ENCODE measurements around the gene THAP11.
"Not testable (repeated sequence)": the region's sequence is repeated elsewhere in the genome, so short reads cannot be mapped to it uniquely, and the experiment has no call there.

THAP11 gene

DNA sequence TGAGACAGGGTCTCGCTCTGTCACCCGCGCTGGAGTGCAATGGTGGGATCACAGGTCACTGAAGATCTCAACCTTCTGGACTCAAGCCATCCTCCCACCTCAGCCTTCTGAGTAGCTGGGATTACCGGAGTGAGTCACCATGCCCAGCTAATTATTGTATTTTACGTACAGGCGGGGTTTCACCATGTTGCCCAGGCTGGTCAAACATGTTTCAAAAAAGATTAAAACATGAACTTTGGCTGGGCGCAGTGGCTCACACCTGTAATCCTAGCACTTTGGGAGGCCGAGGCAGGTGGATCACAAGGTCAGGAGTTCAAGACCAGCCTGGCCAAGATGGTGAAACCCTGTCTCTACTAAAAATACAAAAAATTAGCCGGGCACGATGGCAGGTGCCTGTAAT lies 4.9 kb upstream of the THAP11 start:
- not testable (repeated sequence) for DNase-seq

DNA sequence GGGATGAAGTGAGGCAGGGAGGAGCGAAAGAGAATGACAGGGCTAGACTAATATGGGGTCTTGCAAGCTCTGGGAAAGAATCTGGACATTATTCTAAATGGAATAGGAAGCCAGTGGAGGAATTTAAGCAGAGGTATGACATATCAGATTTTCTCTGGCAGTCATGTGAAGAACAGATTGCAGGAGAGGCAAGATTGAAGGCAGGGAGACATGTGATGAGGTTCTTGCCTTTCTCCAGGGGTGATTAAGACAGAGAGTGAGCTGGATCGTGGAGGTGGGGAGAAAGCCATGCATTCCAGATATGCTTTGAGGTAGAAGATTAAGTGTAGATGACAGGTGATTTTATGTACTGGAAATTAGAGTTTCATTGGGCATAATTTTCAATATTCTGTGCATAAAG lies 4.3 kb upstream of the THAP11 start:
- no peak for DNase-seq

DNA sequence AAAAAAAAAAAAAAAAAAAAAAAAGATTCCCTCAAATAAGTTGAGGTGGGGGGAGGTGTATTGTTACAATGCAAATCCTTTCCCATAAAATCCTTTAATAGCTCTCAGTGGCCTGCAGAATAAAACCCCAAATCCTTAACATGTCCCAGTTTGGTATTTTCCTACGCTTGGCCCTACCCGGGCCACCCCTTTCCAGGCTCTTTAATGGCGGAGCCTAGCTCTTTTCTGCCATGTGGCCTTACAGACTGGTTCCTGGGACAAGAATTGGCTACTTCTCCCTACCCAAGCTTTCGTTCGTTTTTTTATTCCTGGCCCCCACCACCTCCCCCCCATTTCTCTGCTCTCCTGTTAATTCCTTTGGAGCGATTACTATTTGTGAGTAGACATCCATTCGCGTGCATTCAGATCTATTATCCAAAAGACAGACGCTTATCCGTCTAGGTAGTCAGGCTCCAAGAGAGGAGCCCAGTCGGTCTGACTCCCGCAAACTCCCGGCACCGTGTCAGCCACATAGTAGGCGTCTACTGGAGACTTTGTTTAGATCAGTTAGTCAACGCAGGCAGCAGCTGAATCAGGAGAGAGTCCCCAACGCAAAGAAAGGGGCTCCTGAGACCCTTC lies 813 bp upstream of the THAP11 start:
- DNase-seq, result no peak

GRCh38 chr16:67842509-67843342 lies 606 bp downstream of the THAP11 start:
- DNase-seq, result peak; percentile 49

- peak; percentile 51 for DNase-seq
These were observed 1.2 kb downstream of the THAP11 start for GRCh38 chr16:67843343-67843765.

DNA sequence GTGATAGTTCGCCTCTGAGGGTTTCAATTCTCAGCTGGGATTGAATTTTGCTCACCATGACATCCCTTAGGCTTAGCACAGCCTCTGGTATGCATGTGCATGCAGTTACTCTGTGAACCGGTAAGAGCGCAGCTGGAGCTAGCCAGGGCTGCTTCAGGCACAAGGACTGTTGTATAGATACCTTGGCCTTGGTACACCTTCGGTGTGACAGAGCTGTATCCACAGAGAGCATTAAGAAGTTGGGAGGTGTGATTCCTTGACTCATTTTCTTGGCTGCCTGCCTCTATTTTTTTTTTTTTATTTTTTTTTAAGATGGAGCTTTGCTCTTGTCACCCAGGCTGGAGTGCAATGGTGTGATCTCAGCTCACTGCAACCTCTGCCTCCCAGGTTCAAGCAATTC lies 2.4 kb downstream of the THAP11 start:
- no peak for DNase-seq

- DNase-seq, result no peak
These were observed 3.4 kb downstream of the THAP11 start for GRCh38 chr16:67845291-67846062.

- DNase-seq, result no peak
These were observed 3.9 kb downstream of the THAP11 start for GRCh38 chr16:67846063-67846319.

DNA sequence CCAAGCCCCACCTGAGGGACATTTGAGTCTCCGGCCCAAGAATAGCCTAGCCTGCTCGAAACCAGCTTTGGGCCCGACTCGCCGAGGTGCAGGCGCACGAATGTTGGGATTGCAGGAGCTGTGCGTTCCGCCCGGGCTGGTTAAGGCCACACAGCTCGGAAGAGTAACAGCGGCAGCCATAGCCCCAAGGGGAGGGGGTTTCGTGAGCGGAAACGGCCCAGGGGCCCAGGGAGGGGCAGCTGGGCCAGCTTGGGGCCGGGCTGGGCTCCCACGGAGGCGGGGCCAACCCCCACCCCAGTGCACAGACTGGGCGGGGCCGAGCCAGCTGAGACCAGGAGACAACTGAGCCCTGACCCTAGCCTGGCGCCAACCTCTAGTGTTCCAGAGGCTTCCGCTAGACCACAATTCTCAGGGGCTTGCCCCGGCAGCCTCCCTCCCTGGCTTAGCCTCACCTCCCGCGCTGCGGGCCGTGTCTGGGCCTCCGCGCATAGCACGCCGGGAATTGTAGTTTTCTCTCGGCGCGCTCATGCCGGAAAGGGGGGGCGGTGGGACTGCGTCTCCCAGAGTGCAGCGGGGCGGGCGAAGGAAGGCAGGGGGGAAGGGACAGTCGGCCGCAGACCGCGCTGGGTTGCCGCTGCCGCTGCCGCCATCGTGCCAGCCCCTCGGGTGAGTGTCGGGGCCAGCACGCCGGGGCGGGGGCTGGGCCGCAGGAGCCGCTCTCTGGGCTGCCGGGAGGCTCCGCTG lies 4.4 kb downstream of the THAP11 start, which contains the start of gene NUTF2:
TSS of gene NUTF2 (plus strand) at position 614 of the 744 bp plus-strand sequence. CDS start 18,198 bp downstream, outside the sequence.
- DNase-seq, result peak; percentile 94

DNA sequence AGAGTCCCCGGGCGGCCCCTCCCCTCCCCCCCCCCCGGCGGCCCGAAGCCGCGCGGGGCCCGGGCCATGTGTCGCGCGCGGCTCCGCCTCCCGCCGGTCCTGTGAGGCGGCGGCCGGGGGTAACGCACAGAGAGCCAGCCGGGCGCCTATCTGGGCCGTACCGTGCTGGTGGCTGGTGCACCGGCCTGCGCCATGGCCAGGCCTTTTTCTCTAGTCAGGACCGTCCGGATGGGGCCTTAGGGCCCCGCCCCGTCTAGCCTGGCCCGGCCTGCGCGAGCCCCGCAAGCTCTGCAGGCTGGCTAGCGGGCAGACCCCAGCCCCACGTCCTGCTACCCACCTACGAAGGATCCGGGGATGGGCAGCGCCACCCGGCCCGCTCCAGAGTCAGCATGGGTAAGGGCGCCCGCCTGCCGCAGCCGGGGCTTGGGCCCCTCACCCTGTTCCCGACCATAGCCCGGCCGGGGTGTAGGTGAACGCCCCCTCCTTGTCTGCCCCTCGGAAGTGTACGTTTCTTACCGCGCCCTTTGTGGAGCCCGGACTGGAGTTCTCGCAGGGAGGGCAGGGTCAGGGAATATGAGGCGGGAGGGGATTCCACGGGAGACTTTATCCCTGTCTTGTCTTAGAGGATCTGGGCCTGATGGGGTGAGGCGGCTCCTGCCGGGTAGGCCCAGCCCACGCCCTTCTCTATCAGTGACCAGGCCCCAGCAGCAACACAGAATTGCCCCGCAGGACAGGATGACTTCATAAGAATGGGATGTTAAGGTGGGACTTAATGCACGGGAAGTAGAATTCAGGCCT lies 5.1 kb downstream of the THAP11 start, which contains the start of gene CENPT:
TSS of gene CENPT (minus strand) at position 630 of the 798 bp plus-strand sequence. CDS start 13,834 bp downstream, outside the sequence.
- DNase-seq, result no peak

DNA sequence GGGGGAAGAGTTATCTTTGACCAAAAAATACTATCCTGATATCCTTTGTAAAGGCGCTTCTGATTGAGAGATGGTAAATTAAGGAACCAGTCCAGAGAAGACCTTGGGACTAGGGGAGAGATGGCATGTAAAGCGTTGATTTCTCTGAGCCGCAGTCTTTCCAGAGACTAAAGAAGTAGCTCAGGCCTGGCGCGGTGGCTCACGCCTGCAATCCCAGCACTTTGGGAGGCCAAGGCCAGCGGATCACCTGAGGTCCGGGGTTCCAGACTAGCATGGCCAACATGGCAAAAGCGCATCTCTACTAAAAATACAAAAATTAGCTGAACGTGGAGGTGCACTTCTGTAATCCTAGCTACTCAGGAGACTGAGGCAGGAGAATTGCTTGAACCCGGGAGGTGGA lies 6.0 kb downstream of the THAP11 start:
- DNase-seq, result no peak

DNA sequence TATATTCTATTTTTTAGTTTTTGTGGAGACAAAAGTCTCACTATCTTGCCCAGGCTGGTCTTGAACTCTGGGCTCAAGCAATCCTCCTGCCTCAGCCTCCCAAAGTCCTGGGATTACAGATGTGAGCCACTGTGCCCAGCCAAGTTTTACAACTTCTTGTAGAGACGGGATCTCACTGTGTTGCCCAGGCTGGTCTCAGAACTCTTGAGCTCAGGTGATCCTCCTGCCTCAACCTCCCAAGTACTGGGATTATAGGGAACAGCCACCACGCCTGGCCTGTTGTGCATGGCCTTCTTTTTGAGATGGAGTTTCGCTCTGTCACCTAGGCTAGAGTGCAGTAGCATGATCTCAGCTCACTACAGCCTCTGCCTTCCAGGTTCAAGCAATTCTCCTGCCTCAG lies 11.6 kb downstream of the THAP11 start:
- no peak for DNase-seq

GRCh38 chr16:67855789-67856188 lies 13.7 kb downstream of the THAP11 start:
- no peak for DNase-seq

- no peak for DNase-seq
These were observed 14.9 kb downstream of the THAP11 start for GRCh38 chr16:67856927-67857546.

GRCh38 chr16:67857547-67858233 lies 15.6 kb downstream of the THAP11 start:
- DNase-seq, result no peak

DNA sequence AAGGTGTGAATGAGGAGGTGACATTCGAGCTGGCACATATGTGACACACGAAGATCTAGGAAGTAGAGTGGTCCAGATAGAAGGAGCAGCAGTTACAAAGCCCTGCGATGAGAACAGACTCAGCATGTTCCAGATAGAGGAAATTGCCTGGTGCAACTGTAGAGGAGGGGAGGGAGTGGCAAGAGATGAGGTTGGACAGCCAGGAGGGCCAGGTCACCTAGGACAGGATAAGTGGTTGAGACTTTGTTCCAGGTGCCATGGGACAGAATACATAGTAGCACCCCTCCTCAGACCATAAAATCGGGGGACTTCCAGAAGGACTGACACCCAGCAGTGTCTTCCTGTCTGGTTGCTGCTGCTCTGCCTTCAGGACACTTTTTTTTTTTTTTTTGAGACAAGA lies 16.4 kb downstream of the THAP11 start:
- DNase-seq, result no peak

DNA sequence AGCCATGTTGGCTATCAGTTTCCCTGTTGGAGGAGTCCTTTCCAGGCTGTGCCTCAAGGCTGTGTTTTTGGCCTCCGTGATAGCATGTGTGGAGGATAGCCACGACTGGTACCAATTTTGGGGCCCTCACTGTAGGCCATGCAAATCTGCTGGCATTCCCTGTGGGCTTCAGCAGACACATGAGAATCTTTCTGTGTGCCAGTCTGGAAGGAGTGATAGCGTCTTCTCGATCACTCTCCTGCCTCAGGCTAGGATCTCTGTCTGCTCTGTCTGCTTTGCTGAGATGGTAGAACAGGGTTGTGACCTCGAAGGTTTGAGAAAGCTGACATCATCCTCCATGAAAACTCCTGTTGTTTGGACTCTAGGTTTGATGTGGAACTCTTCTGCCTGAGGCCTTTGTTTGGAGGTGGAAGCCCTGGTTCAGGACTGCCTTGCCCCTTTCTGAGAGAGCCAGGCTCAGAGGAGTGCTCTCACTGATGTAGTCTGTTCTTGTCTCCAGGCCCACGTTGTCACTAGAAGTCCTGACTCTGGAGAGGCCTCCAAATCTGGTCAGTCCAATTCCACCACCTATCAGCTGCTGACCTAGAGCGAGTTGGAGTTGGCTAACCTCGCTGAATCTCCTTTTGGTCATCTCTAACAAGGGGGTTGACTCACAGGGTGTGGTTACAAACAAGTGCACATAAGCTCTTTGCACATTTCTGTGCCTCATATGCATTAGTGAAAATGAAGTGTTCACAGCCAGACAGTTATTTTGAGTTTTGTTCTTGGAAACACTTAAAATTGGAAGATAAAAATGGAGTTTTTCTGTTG lies 18.7 kb downstream of the THAP11 start:
- no peak for DNase-seq

- no peak for DNase-seq
These were observed 19.8 kb downstream of the THAP11 start for GRCh38 chr16:67861877-67862276.

DNA sequence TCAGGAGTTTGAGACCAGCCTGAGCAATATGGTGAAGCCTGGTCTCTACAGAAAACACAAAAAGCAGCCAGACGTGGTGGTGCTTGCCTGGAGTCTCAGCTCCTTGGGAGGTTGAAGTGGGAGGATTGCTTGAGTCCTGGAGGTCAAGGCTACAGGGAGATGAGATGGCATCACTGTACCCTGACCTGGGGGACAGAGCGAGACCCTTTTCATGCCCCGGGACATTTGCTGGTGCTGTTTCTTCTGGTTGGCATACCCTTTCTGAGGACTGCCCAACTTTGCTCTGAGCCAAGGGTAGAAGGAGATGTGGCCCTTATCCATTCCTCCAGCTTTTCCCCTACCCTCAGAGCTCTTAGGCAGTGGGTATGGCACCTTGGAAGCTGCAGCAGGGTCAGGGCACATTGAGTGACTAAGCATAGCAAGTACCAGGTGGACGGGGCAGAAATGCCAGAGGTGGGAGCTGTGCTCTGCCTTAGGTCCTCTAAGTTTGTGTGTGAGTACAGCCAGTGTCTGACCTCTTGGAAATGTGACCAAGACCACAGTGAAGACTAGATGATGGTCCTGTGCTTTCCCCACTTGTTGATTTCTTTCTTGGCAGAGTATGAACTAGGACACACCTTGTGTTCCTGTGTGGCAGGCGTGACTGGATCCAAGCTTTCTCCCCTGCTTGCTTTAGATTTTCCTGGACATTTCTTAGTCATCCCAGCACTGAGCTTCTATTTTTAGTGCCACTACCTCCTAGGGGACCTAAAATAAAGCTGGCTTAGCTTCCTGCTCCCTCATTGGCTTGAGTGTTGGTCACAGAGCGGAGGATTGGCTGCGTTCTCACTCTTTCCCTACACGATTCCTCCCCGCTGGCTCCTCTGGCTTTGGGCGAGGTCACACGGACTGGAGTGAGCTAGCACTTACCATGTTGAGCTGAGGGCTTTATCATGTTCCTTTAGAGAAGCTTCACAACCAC lies 20.8 kb downstream of the THAP11 start:
- DNase-seq, result no peak
